ENCODE results near the gene DNM3. TPM values are rescaled to one million over a fixed set of nuclear protein-coding genes. Genes with fewer than 3 reads are reported as not detected.

DNM3 gene
- total RNA-seq, 1 experiment from 2014 or later: 2.7 TPM

GRCh38 chr1:172139196-172139595 is 297.9 kb downstream of the DNM3 start:
- H2BK20ac ChIP-seq (ENCODE audit: low read depth, low read length, poor library complexity, severe bottlenecking): no peak overlapping the region
- DNase-seq: no peak
- H3K23me2 ChIP-seq (ENCODE audit: insufficient read length, low read depth, low read length, poor library complexity, severe bottlenecking): no peaks in the 10 kb centered on the region
- no peak overlapping the region for H4K91ac ChIP-seq (ENCODE audit: insufficient read length, low read depth, low read length)
- Mint-ChIP-seq H3K4me1 (peaks cover 9 to 19% of the 10 kb centered on the region in 2 experiments), H3K9me3 (no peaks in the 10 kb centered on the region), H3K36me3 (ENCODE audit: insufficient read depth in 1 of 3, low read depth in 3 of 3) (no peaks in the 10 kb centered on the region), H3K4me3 (no peak overlapping the region), H3K27ac (no peak overlapping the region), H3K27me3 (ENCODE audit: low read depth) (no peaks in the 10 kb centered on the region)
- H2BK15ac ChIP-seq (ENCODE audit: low read depth, low read length): no peak overlapping the region
- no peaks in the 10 kb centered on the region for H3K9me3 ChIP-seq (ENCODE audit: control insufficient read depth, low read depth, low read length)
- H4K5ac ChIP-seq (ENCODE audit: insufficient read length, low read depth, low read length): no peak overlapping the region
- TF ChIP-seq, protein P1, sequence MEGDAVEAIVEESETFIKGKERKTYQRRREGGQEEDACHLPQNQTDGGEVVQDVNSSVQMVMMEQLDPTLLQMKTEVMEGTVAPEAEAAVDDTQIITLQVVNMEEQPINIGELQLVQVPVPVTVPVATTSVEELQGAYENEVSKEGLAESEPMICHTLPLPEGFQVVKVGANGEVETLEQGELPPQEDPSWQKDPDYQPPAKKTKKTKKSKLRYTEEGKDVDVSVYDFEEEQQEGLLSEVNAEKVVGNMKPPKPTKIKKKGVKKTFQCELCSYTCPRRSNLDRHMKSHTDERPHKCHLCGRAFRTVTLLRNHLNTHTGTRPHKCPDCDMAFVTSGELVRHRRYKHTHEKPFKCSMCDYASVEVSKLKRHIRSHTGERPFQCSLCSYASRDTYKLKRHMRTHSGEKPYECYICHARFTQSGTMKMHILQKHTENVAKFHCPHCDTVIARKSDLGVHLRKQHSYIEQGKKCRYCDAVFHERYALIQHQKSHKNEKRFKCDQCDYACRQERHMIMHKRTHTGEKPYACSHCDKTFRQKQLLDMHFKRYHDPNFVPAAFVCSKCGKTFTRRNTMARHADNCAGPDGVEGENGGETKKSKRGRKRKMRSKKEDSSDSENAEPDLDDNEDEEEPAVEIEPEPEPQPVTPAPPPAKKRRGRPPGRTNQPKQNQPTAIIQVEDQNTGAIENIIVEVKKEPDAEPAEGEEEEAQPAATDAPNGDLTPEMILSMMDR (conservative IDR thresholded peaks at IDR 0.05): no peak
- H3K14ac ChIP-seq (ENCODE audit: insufficient read depth, low read length): no peak overlapping the region
- H3K9ac ChIP-seq (ENCODE audit: extremely low read depth, insufficient read length, low read length): no peak overlapping the region
- H3T11ph ChIP-seq (ENCODE audit: low read length): no peak overlapping the region
- no peak overlapping the region for H3K4ac ChIP-seq (ENCODE audit: low read depth, low read length)
- H4K20me1 ChIP-seq (ENCODE audit: control insufficient read depth, insufficient read depth, insufficient read length): no peaks in the 10 kb centered on the region
- H3K4me2 ChIP-seq (ENCODE audit: insufficient read depth, insufficient read length, low read length): no peak overlapping the region
- H3K23ac ChIP-seq (ENCODE audit: insufficient read length, low read depth, low read length): no peak overlapping the region
- H2BK12ac ChIP-seq (ENCODE audit: insufficient read length, low read depth, low read length): no peak overlapping the region
- no peaks in the 10 kb centered on the region for H3K27me3 ChIP-seq (ENCODE audit: insufficient read depth, low read length)
- H4K8ac ChIP-seq (replicated peaks; ENCODE audit: insufficient read length, low read depth, low read length): no peak overlapping the region
- H3K27ac ChIP-seq (ENCODE audit: insufficient read length, low read depth, low read length): no peak overlapping the region
- no peaks in the 10 kb centered on the region for H3K79me2 ChIP-seq (ENCODE audit: insufficient read depth, low read length)
- H2AK5ac ChIP-seq (ENCODE audit: insufficient read length, low read length): no peak overlapping the region
- no CpG with 5 or more reads among the region's 1 CpG for WGBS (ENCODE audit: extremely low coverage, insufficient read length, low lambda C conversion rate)
- no peak overlapping the region for H3K56ac ChIP-seq (ENCODE audit: insufficient read length, low read depth, low read length)
- no peak overlapping the region for H2BK5ac ChIP-seq (ENCODE audit: insufficient read length, low read length)
- H3K79me1 ChIP-seq (ENCODE audit: insufficient read depth, low read depth, low read length, poor library complexity, severe bottlenecking): no peaks in the 10 kb centered on the region
- no peak overlapping the region for H3K18ac ChIP-seq (ENCODE audit: insufficient read length, low read depth, low read length)
- H2AFZ ChIP-seq (ENCODE audit: low read length): no peak overlapping the region
- no peaks in the 10 kb centered on the region for H3K4me1 ChIP-seq (ENCODE audit: insufficient read depth, low read length)
- no peak overlapping the region for H2BK120ac ChIP-seq (ENCODE audit: low read depth, low read length, poor library complexity, severe bottlenecking)
